Ovary (tissue), 9 donors: Measurements from ENCODE around the gene GUK1. TPM values are rescaled to one million over a fixed set of nuclear protein-coding genes. Genes with fewer than 3 reads are reported as not detected.
"Not testable (repeated sequence)": the region's sequence is repeated elsewhere in the genome, so short reads cannot be mapped to it uniquely, and the experiment has no call there.

Source experiments
- DNase-seq, 5 donors: peaks; one replicate each; pipeline ENCODE4 v3.0.0-alpha.2; 2019 to 2020
- H3K27ac ChIP-seq, 2 donors: fragments of 200-600 bp; one replicate each; pipeline versions ENCODE4 v1.5.1 to v1.8.0; 2019 to 2022
- H3K27me3 ChIP-seq: fragments of 200-600 bp; one replicate; pipeline ENCODE4 v1.8.0; 2022
- H3K36me3 ChIP-seq: fragments of 200-600 bp; sonication (generic); one replicate; pipeline ENCODE4 v1.5.1; 2019
- H3K4me1 ChIP-seq: one replicate; pipeline ENCODE4 v1.8.1; 2013; ENCODE audit warnings: mild to moderate bottlenecking, moderate library complexity; ENCODE audit not compliant: insufficient read depth
- H3K4me3 ChIP-seq: fragments of 200-600 bp; sonication (generic); one replicate; pipeline ENCODE4 v1.5.1; 2017
- H3K9me3 ChIP-seq, 2 donors: fragments of 200-600 bp in 1 of 2; sonication (generic) in 1 of 2; one replicate each; pipeline versions ENCODE4 v1.5.1 to v1.8.1; 2013 to 2019; ENCODE audit warnings: mild to moderate bottlenecking in 1 of 2, moderate library complexity in 1 of 2
- CTCF ChIP-seq, 3 donors: fragments of 450-650 bp in 2 of 3; fragments of 200-600 bp in 1 of 3; IDR thresholded peaks; one replicate each; pipeline versions ENCODE4 v1.5.1 to v1.8.0; 2016 to 2022; ENCODE audit warnings: antibody characterized with exemption in 3 of 3, mild to moderate bottlenecking in 1 of 3
- EP300 ChIP-seq: sonication (generic); formaldehyde crosslinking; IDR thresholded peaks from one replicate; pipeline ENCODE4 v1.6.1; 2017; ENCODE audit warnings: antibody characterized with exemption
- POLR2A ChIP-seq: fragments of 450-650 bp; IDR thresholded peaks from one replicate; pipeline ENCODE4 v1.6.1; 2017; ENCODE audit warnings: antibody characterized with exemption, mild to moderate bottlenecking, moderate library complexity
- WGBS, 3 donors: extraction: QIAGEN DNeasy Blood & Tissue Kit in 1 of 3; methylation state at CpG; one replicate each; pipeline versions ENCODE4 v1.1.5 to v1.1.7; 2013 to 2017; 5-methylcytosine and 5-hydroxymethylcytosine counted together
- intact Hi-C, 4 donors: fragments of 100-400 bp; cut with DNase I; formaldehyde crosslinking; loops; one replicate each; pipeline versions ENCODE4 v1.11.0 to v1.15.1; 2022 to 2023
- polyA plus RNA-seq, 2 donors: library from polyadenylated mRNA; stranded (reverse); fragments of 200-250 nt in 1 of 2; fragments of 350-450 nt in 1 of 2; fragmentation: Illumina TruSeq in 1 of 2; extraction: RNeasy Lipid Tissue Mini Kit (QIAGEN cat#74804) in 1 of 2; gene quantifications; one replicate each; pipeline ENCODE4 v1.2.3, GENCODE V29; 2013 to 2014
- total RNA-seq, 7 donors: library from RNA; depleted of rRNA in 2 of 7; stranded (reverse); fragments of >200 nt in 2 of 7; fragmentation: NEBNext Ultra II Directional in 3 of 7; extraction: Animal tissue kit (Norgen Biotek cat#: 25700) in 3 of 7; gene quantifications; one replicate each; pipeline versions ENCODE4 v1.1.0 to v1.2.4, GENCODE V29; 2016 to 2023
- donor health status: DM: no; HTN: no; CAD: no; lungs with moderate emphysema.
- donor health status: DM: no; HTN: no; CAD: no.
- donor health status: Bipolar disorder and iron deficiency.
- donor health status: DM: yes; HTN: yes; CAD: no.
- donor health status: DM: no; HTN: no; CAD: no.
- donor health status: DM: yes; HTN: yes; CAD: no.

GUK1 gene
- total and polyA plus RNA-seq, 9 donors, result 17.7 to 256 (median 171) TPM

GRCh38 chr1:228185641-228185965 is 45.5 kb downstream of the GUK1 start:
- TF ChIP-seq EP300 (no peak), POLR2A (no peak), CTCF (IDR thresholded peaks at IDR 0.05) (no peak)
- Histone ChIP-seq H3K4me3 (no peak overlapping the region), H3K4me1 (no peaks in the 10 kb centered on the region), H3K36me3 (no peaks in the 10 kb centered on the region), H3K27ac (no peak overlapping the region), H3K9me3 (no peaks in the 10 kb centered on the region), H3K27me3 (no peaks in the 10 kb centered on the region)
- intact Hi-C loops, result no loop called here
- peak in 1 of 5 donors; percentile 13 for DNase-seq
- 77 to 81% (median 79%) methylated on average over 11 of the region's 11 CpGs for WGBS, 3 donors

- H3K36me3 ChIP-seq, H3K27ac ChIP-seq, H3K4me3 ChIP-seq, H3K4me1 ChIP-seq, H3K9me3 ChIP-seq, H3K27me3 ChIP-seq, DNase-seq, intact Hi-C loops: not testable (repeated sequence)
- WGBS, 3 donors, result 81 to 90% (median 86%) methylated on average over 2 of the region's 2 CpGs
These were observed 48.2 kb downstream of the GUK1 start for GRCh38 chr1:228188249-228188648.

- no peak overlapping the region for H3K4me3 ChIP-seq
- no peaks in the 10 kb centered on the region for H3K36me3 ChIP-seq
- no peak overlapping the region for H3K27ac ChIP-seq
- H3K27me3 ChIP-seq, result no peaks in the 10 kb centered on the region
- intact Hi-C loops, result no loop called here
- DNase-seq, result peak in 1 of 5 donors; percentile 21
- no peak for TF ChIP-seq CTCF (IDR thresholded peaks at IDR 0.05)
- TF ChIP-seq POLR2A, result peak; percentile 15
- no peaks in the 10 kb centered on the region for H3K4me1 ChIP-seq
- 82 to 87% (median 83%) methylated on average over 14 of the region's 14 CpGs for WGBS, 3 donors
- no peaks in the 10 kb centered on the region for H3K9me3 ChIP-seq
These were observed 50.1 kb downstream of the GUK1 start for GRCh38 chr1:228190182-228190581.

- intact Hi-C loops, result no loop called here
- no peak for TF ChIP-seq CTCF (IDR thresholded peaks at IDR 0.05)
- TF ChIP-seq POLR2A, result no peak
- TF ChIP-seq EP300, result no peak
- H3K4me1 ChIP-seq, result no peaks in the 10 kb centered on the region
- WGBS, 3 donors, result 82 to 94% (median 89%) methylated on average over 5 of the region's 5 CpGs
- no peaks in the 10 kb centered on the region for H3K27me3 ChIP-seq
- no peak for DNase-seq
- no peak overlapping the region for H3K4me3 ChIP-seq
- no peak overlapping the region for H3K27ac ChIP-seq
- H3K9me3 ChIP-seq, result no peaks in the 10 kb centered on the region
- H3K36me3 ChIP-seq, result no peaks in the 10 kb centered on the region
These were observed 50.7 kb downstream of the GUK1 start for GRCh38 chr1:228190778-228191177.

GRCh38 chr1:228194436-228194835 is 54.4 kb downstream of the GUK1 start:
- peak in 1 of 5 donors; percentile 7 for DNase-seq
- peaks cover 0 to 2% of the 10 kb centered on the region in 2 donors for H3K9me3 ChIP-seq
- WGBS, 3 donors, result 72 to 85% (median 80%) methylated on average over 3 of the region's 3 CpGs
- no peak for TF ChIP-seq EP300
- no peak for TF ChIP-seq CTCF (IDR thresholded peaks at IDR 0.05)
- no peak for TF ChIP-seq POLR2A
- H3K36me3 ChIP-seq, result no peaks in the 10 kb centered on the region
- H3K4me3 ChIP-seq, result no peak overlapping the region
- no peaks in the 10 kb centered on the region for H3K27me3 ChIP-seq
- H3K27ac ChIP-seq, result no peak overlapping the region
- intact Hi-C loops, result no loop called here
- no peaks in the 10 kb centered on the region for H3K4me1 ChIP-seq
